OCI-LY3 (cell line): ENCODE measurements around the gene SYNE3.

Experiments
- EZH2phosphoT487 ChIP-seq: fragments of 200-600 bp; shearing (Covaris generic); IDR thresholded peaks from 2 replicates; pipeline ENCODE4 v1.6.1; 2018; ENCODE audit warnings: antibody characterized with exemption, mixed run types, low read depth
- TF ChIP-seq, protein P1 (sequence below): fragments of 200-600, 300-600 bp; sonication (generic); IDR thresholded peaks from 2 replicates; pipeline ENCODE4 v1.5.1; 2014; ENCODE audit warnings: antibody characterized with exemption, low read length, low read depth

DNA sequence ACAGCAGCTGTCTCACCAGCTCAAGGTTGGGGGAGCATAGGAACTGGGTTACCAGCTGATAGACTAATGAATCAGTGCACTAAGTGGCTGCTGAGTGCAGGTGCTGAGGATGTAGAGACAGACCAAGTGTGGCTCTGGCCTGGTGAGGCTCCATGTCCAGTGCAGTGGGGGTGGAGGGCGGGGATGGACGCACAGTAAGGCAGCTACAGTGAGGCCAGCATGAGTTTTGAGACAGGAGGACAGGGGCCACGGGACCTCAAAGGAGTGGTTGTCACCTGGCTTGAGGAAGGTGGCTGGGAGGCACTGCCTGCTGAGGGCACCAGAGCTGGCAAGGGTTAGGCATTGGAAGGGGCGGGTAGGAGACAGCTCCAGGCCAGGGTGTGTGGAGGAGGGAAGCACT lies 37.0 kb downstream of the SYNE3 start:
- TF ChIP-seq EZH2phosphoT487: no peak
- TF ChIP-seq, protein P1, sequence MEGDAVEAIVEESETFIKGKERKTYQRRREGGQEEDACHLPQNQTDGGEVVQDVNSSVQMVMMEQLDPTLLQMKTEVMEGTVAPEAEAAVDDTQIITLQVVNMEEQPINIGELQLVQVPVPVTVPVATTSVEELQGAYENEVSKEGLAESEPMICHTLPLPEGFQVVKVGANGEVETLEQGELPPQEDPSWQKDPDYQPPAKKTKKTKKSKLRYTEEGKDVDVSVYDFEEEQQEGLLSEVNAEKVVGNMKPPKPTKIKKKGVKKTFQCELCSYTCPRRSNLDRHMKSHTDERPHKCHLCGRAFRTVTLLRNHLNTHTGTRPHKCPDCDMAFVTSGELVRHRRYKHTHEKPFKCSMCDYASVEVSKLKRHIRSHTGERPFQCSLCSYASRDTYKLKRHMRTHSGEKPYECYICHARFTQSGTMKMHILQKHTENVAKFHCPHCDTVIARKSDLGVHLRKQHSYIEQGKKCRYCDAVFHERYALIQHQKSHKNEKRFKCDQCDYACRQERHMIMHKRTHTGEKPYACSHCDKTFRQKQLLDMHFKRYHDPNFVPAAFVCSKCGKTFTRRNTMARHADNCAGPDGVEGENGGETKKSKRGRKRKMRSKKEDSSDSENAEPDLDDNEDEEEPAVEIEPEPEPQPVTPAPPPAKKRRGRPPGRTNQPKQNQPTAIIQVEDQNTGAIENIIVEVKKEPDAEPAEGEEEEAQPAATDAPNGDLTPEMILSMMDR: no peak
